ENCODE results near the gene BBS2.

GRCh38 chr16:56538331-56538730, 18.5 kb upstream of the BBS2 start:
- TF ChIP-seq, protein P1, sequence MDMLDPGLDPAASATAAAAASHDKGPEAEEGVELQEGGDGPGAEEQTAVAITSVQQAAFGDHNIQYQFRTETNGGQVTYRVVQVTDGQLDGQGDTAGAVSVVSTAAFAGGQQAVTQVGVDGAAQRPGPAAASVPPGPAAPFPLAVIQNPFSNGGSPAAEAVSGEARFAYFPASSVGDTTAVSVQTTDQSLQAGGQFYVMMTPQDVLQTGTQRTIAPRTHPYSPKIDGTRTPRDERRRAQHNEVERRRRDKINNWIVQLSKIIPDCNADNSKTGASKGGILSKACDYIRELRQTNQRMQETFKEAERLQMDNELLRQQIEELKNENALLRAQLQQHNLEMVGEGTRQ (IDR thresholded peaks at IDR 0.05; ENCODE audit: low read depth, low read length) = no peak
- TF ChIP-seq, protein P2, sequence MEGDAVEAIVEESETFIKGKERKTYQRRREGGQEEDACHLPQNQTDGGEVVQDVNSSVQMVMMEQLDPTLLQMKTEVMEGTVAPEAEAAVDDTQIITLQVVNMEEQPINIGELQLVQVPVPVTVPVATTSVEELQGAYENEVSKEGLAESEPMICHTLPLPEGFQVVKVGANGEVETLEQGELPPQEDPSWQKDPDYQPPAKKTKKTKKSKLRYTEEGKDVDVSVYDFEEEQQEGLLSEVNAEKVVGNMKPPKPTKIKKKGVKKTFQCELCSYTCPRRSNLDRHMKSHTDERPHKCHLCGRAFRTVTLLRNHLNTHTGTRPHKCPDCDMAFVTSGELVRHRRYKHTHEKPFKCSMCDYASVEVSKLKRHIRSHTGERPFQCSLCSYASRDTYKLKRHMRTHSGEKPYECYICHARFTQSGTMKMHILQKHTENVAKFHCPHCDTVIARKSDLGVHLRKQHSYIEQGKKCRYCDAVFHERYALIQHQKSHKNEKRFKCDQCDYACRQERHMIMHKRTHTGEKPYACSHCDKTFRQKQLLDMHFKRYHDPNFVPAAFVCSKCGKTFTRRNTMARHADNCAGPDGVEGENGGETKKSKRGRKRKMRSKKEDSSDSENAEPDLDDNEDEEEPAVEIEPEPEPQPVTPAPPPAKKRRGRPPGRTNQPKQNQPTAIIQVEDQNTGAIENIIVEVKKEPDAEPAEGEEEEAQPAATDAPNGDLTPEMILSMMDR (conservative IDR thresholded peaks at IDR 0.05; ENCODE audit: low read depth, low read length) = no peak
